Neutrophil (primary cell): ENCODE measurements around the gene SLC47A2.

Experiments
- H3K27ac ChIP-seq: fragments of 200-600 bp; sonication (generic); 2 replicates; pipeline ENCODE4 v1.5.1; 2016; ENCODE audit warnings: mild to moderate bottlenecking, moderate library complexity
- H3K27me3 ChIP-seq: fragments of 200-600 bp; sonication (generic); 2 replicates; pipeline ENCODE4 v1.6.0; 2016; ENCODE audit warnings: mild to moderate bottlenecking
- H3K36me3 ChIP-seq: fragments of 200-600 bp; sonication (generic); 2 replicates; pipeline ENCODE4 v1.5.1; 2017
- H3K4me1 ChIP-seq, 2 experiments: fragments of 200-600 bp in 1 of 2; sonication (generic) in 1 of 2; 1 replicate in 1 of 2; 2 replicates in 1 of 2; pipeline versions ENCODE4 v1.5.1 to v1.6.1; 2013 to 2016; ENCODE audit warnings: low read depth in 1 of 2, low read length in 1 of 2, mild to moderate bottlenecking in 1 of 2, moderate library complexity in 1 of 2; ENCODE audit not compliant: control insufficient read depth in 1 of 2, insufficient read depth in 1 of 2
- H3K4me3 ChIP-seq, 2 experiments: fragments of 200-600 bp in 1 of 2; sonication (generic) in 1 of 2; 1 replicate in 1 of 2; 2 replicates in 1 of 2; pipeline ENCODE4 v1.5.1; 2013 to 2016; ENCODE audit warnings: low read depth in 1 of 2, low read length in 1 of 2, mild to moderate bottlenecking in 1 of 2, moderate library complexity in 1 of 2
- H3K9me3 ChIP-seq: fragments of 200-600 bp; sonication (generic); 2 replicates; pipeline ENCODE4 v1.5.1; 2016
- CTCF ChIP-seq: fragments of 200-600 bp; sonication (generic); IDR thresholded peaks from 2 replicates; pipeline ENCODE4 v1.5.1; 2016; ENCODE audit warnings: antibody characterized with exemption

Gene SLC47A2

GRCh38 chr17:19720631-19721426 is 4.4 kb upstream of the SLC47A2 start:
- no peak overlapping the region for H3K27ac ChIP-seq
- H3K4me1 ChIP-seq = peaks cover 9 to 13% of the 10 kb centered on the region in 2 experiments
- no peaks in the 10 kb centered on the region for H3K36me3 ChIP-seq
- no peaks in the 10 kb centered on the region for H3K27me3 ChIP-seq
- H3K9me3 ChIP-seq = no peaks in the 10 kb centered on the region
- no peak overlapping the region for H3K4me3 ChIP-seq
- TF ChIP-seq CTCF = no peak

- H3K9me3 ChIP-seq = no peaks in the 10 kb centered on the region
These were observed 3.8 kb upstream of the SLC47A2 start for GRCh38 chr17:19720210-19720475.

GRCh38 chr17:19719355-19720209 is 3.2 kb upstream of the SLC47A2 start:
- no peaks in the 10 kb centered on the region for H3K36me3 ChIP-seq
- no peaks in the 10 kb centered on the region for H3K27me3 ChIP-seq
- H3K4me3 ChIP-seq = no peak overlapping the region
- no peaks in the 10 kb centered on the region for H3K9me3 ChIP-seq
- TF ChIP-seq CTCF = no peak
- no peak overlapping the region for H3K27ac ChIP-seq
- peaks cover 3 to 7% of the 10 kb centered on the region in 2 experiments for H3K4me1 ChIP-seq

More at GRCh38 chr17:19720210-19720475, 3.8 kb upstream of the SLC47A2 start:
- H3K27ac ChIP-seq = no peak overlapping the region
- H3K4me1 ChIP-seq = peaks cover 9 to 13% of the 10 kb centered on the region in 2 experiments
- no peak for TF ChIP-seq CTCF
- no peaks in the 10 kb centered on the region for H3K27me3 ChIP-seq
- H3K36me3 ChIP-seq = no peaks in the 10 kb centered on the region
- no peak overlapping the region for H3K4me3 ChIP-seq

GRCh38 chr17:19718613-19719354 is 2.4 kb upstream of the SLC47A2 start:
- TF ChIP-seq CTCF = no peak
- Histone ChIP-seq H3K27ac (no peak overlapping the region), H3K9me3 (no peaks in the 10 kb centered on the region), H3K4me3 (no peak overlapping the region), H3K36me3 (no peaks in the 10 kb centered on the region), H3K4me1 (no peaks in the 10 kb centered on the region), H3K27me3 (no peaks in the 10 kb centered on the region)

- no peak overlapping the region for H3K4me3 ChIP-seq
- H3K4me1 ChIP-seq = no peaks in the 10 kb centered on the region
- no peaks in the 10 kb centered on the region for H3K9me3 ChIP-seq
- H3K36me3 ChIP-seq = no peaks in the 10 kb centered on the region
- no peak for TF ChIP-seq CTCF
- H3K27ac ChIP-seq = no peak overlapping the region
- no peaks in the 10 kb centered on the region for H3K27me3 ChIP-seq
These were observed 1.7 kb upstream of the SLC47A2 start for GRCh38 chr17:19718041-19718612.
